ENCODE results near the gene STX1B. TPM values are rescaled to one million over a fixed set of nuclear protein-coding genes. Genes with fewer than 3 reads are reported as not detected.
A peak's percentile ranks its signal among the peaks of the same experiment; 100 is the strongest.

The STX1B gene
- total and polyA plus RNA-seq, 2 of the 8 experiments (the other 6 are each of a cell fraction or from before 2014, with no cell fraction given), result 8.9 to 20.2 TPM

- H3K14ac ChIP-seq (ENCODE audit: insufficient read length), result no peak overlapping the region
- H4K91ac ChIP-seq (replicated peaks; ENCODE audit: insufficient read length, low read length), result no peak overlapping the region
- H3K4me2 ChIP-seq (ENCODE audit: insufficient read depth in 1 of 2, low read depth in 2 of 2, low read length in 2 of 2), result no peak overlapping the region
- H3K4me3 ChIP-seq (ENCODE audit: extremely low read depth in 1 of 4, insufficient read depth in 2 of 4, low read depth in 3 of 4, low read length in 4 of 4), result no peak overlapping the region
- H3K23ac ChIP-seq (ENCODE audit: insufficient read length), result no peak overlapping the region
- H2BK12ac ChIP-seq (ENCODE audit: low read depth, low read length), result no peak overlapping the region
- no peak overlapping the region for H2BK20ac ChIP-seq (ENCODE audit: low read length)
- TF ChIP-seq SRF (IDR thresholded peaks at IDR 0.05; ENCODE audit: low read depth, low read length) (no peak), ATF3 (IDR thresholded peaks at IDR 0.05; ENCODE audit: insufficient read depth, low read depth, low read length) (no peak), NANOG (IDR thresholded peaks at IDR 0.05; ENCODE audit: insufficient read depth, low read depth, low read length, poor library complexity, severe bottlenecking) (no peak), GABPA (IDR thresholded peaks at IDR 0.05; ENCODE audit: borderline replicate concordance, insufficient read depth, low read length) (no peak), BACH1 (IDR thresholded peaks at IDR 0.05; ENCODE audit: low read length) (no peak), PHF8 (conservative IDR thresholded peaks at IDR 0.05; ENCODE audit: low read depth, low read length) (no peak), KDM5A (IDR thresholded peaks at IDR 0.05; ENCODE audit: low read length) (no peak), JUND (IDR thresholded peaks at IDR 0.05; ENCODE audit: low read length) (no peak), KDM1A (IDR thresholded peaks at IDR 0.05; ENCODE audit: borderline replicate concordance, low read length) (no peak), CEBPB (IDR thresholded peaks at IDR 0.05; ENCODE audit: low read depth, low read length) (no peak)
- TF ChIP-seq, protein P1, sequence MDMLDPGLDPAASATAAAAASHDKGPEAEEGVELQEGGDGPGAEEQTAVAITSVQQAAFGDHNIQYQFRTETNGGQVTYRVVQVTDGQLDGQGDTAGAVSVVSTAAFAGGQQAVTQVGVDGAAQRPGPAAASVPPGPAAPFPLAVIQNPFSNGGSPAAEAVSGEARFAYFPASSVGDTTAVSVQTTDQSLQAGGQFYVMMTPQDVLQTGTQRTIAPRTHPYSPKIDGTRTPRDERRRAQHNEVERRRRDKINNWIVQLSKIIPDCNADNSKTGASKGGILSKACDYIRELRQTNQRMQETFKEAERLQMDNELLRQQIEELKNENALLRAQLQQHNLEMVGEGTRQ (IDR thresholded peaks at IDR 0.05; ENCODE audit: low read length), result no peak
- TF ChIP-seq, protein P2, sequence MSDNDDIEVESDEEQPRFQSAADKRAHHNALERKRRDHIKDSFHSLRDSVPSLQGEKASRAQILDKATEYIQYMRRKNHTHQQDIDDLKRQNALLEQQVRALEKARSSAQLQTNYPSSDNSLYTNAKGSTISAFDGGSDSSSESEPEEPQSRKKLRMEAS (IDR thresholded peaks at IDR 0.05), result no peak
- H3K4ac ChIP-seq (replicated peaks; ENCODE audit: insufficient read length, low read depth, low read length), result no peak overlapping the region
- peaks cover 0 to 5% (median under 1%) of the 10 kb centered on the region in 4 experiments; a peak in 3 of 7 replicates for H3K4me1 ChIP-seq (replicated peaks in 1 of 4; ENCODE audit: control insufficient read depth in 3 of 4, insufficient read depth in 4 of 4, low read length in 3 of 4)
- no peaks in the 10 kb centered on the region; the same call in 1 of the 2 replicates for H3K23me2 ChIP-seq (ENCODE audit: low read depth, low read length)
- peaks cover 9% of the 10 kb centered on the region for H3K79me1 ChIP-seq (ENCODE audit: low read depth, low read length)
- peaks cover 12 to 22% of the 10 kb centered on the region in 2 experiments for H4K20me1 ChIP-seq (replicated peaks in 1 of 2; ENCODE audit: control insufficient read depth in 1 of 2, insufficient read depth in 2 of 2, low read length in 2 of 2)
- H3K18ac ChIP-seq (ENCODE audit: extremely low read depth, low read length), result no peak overlapping the region
- peak overlapping the region; percentile 4 for H4K8ac ChIP-seq (ENCODE audit: extremely low read depth, insufficient read depth, low read length)
- H4K5ac ChIP-seq (ENCODE audit: insufficient read length, low read depth, low read length), result no peak overlapping the region
- DNase-seq (ENCODE audit: low read depth in 1 of 2, low spot score in 2 of 2) (no peak), FAIRE-seq (no peak)
- no peaks in the 10 kb centered on the region; a peak in 1 of 4 replicates for H3K9me3 ChIP-seq (ENCODE audit: insufficient read depth in 2 of 2, low read depth in 1 of 2, low read length in 1 of 2)
- H2BK120ac ChIP-seq (replicated peaks; ENCODE audit: low read depth, low read length), result no peak overlapping the region
- H2BK5ac ChIP-seq (ENCODE audit: low read depth, low read length), result no peak overlapping the region
- POLR2A ChIA-PET (ENCODE audit: partially characterized antibody), result interaction anchor here (0.6 to 3.5 kb wide), 6 partner anchors 8 to 228 kb away, joined by 3 to 25 read pairs (median 8); partner anchors contain the start of gene ORAI3
- H2AFZ ChIP-seq (ENCODE audit: low read length), result no peak overlapping the region
- no peaks in the 10 kb centered on the region for H3K27me3 ChIP-seq (replicated peaks in 1 of 4; ENCODE audit: control insufficient read depth in 3 of 4, extremely low read depth in 1 of 4, insufficient read depth in 3 of 4, low read length in 3 of 4)
- WGBS, 2 experiments (ENCODE audit: extremely low coverage in 1 of 2, insufficient coverage in 1 of 2, insufficient read length in 1 of 2, insufficient replicate concordance in 2 of 2, low coverage in 1 of 2, low lambda C conversion rate in 2 of 2, missing lambda C conversion rate in 1 of 2), result 93% methylated on average over 11 of the region's 11 CpGs; no CpG with 5 or more reads in 1 of the 2 experiments
- H3K9ac ChIP-seq (replicated peaks in 1 of 4; ENCODE audit: extremely low read depth in 1 of 4, low read depth in 3 of 4, low read length in 3 of 4), result no peak overlapping the region
- H2BK15ac ChIP-seq (ENCODE audit: low read length), result no peak overlapping the region
- H3K36me3 ChIP-seq (ENCODE audit: control insufficient read depth in 2 of 4, insufficient read depth in 4 of 4, low read length in 3 of 4), result peaks cover 52 to 69% (median 59%) of the 10 kb centered on the region in 4 experiments
- no peak overlapping the region for H2AK5ac ChIP-seq (ENCODE audit: low read depth, low read length)
- H3K56ac ChIP-seq (replicated peaks; ENCODE audit: insufficient read length, low read depth, low read length), result no peak overlapping the region
- no peak overlapping the region for H3K27ac ChIP-seq (ENCODE audit: low read depth, low read length)
- CTCF ChIA-PET (ENCODE audit: partially characterized antibody), result interaction anchor here (0.6 to 4.9 kb wide), 6 partner anchors 8 to 807 kb away, joined by 3 to 22 read pairs (median 3); partner anchors contain the start of gene HSD3B7
- peaks cover 0 to 17% of the 10 kb centered on the region in 2 experiments; a peak in 3 of 4 replicates for H3K79me2 ChIP-seq (ENCODE audit: control insufficient read depth in 1 of 2, insufficient read depth in 2 of 2, low read length in 2 of 2)
Measured at GRCh38 chr16:30961384-30961783, 49.1 kb downstream of the STX1B start.
